NCI-H748 (cell line): ENCODE measurements around the gene COQ5.
"Not testable (repeated sequence)": the region's sequence is repeated elsewhere in the genome, so short reads cannot be mapped to it uniquely, and the experiment has no call there.

Experiments
- DNase-seq: peaks from one replicate; lab custom pipeline; 2025; ENCODE audit not compliant: unreplicated experiment; lab: John Stamatoyannopoulos, UW

Gene COQ5, protein sequence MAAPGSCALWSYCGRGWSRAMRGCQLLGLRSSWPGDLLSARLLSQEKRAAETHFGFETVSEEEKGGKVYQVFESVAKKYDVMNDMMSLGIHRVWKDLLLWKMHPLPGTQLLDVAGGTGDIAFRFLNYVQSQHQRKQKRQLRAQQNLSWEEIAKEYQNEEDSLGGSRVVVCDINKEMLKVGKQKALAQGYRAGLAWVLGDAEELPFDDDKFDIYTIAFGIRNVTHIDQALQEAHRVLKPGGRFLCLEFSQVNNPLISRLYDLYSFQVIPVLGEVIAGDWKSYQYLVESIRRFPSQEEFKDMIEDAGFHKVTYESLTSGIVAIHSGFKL

GRCh38 chr12:120528861-120529525, at the start of gene COQ5:
TSS of gene COQ5 (minus strand) at chr12:120529158. CDS start at chr12:120529141, 17 bp downstream.
- peak; percentile 91 for DNase-seq

- no peak for DNase-seq
Measured at GRCh38 chr12:120574106-120574505, 45.1 kb upstream of the COQ5 start.

DNA sequence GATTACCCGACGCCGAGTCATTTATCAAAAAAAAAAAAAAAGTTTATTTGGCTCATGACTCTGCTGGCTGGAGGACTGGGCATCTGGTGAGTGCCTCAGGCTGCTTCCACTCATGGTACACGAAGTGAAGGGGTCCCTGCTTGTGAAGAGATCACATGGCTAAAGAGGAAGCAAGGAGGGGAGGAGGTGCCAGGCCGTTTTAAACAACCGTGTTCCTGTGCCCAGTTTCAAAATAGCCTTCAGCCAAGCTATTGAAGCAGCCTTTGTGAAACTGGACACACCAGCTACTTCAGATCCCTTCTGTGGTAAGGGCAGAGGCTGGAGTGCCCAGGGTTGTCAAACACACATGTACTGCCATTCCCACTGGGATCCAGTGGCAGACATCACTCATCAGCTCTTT, 44.6 kb upstream of the COQ5 start:
- DNase-seq = no peak

DNA sequence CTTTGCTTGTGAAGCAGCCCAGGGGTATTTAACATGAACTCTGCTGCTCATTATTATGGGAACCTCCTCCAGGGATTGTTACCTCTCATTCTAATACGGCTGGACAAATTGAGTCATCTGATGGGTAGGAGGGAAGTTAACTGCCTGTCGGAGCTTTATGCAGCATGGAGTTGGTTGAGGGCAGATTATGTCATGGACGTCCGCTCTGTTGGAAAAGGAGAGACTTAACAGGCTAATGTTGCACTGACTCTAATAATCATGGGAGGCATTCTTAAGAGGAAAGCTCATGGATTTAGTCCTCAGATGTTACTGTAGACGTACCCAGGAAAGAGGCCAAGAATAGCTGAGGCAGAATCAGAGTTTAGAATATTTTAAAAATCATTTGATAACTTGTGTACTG, 42.3 kb upstream of the COQ5 start:
- no peak for DNase-seq

- no peak for DNase-seq
Measured at GRCh38 chr12:120563495-120563894, 34.5 kb upstream of the COQ5 start.

DNA sequence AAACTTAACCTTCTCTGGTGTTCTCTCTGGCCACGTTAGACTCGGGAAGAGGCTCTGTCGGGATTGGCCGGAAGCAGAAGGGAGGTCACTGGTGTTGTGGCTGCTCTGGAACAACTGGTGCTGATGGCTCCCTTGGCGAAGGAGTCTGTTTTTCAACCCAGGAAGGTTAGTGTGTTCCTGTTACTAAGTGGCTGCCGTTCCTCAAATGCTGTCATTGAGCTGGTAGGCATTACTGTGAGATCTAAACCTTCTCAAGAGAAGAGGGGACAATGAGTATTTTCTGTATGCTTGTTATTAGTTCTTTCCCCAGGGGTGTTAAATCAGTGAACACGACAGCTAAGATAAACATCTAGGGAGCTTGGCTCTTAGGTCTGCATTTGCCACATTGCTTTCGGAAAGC, 33.9 kb upstream of the COQ5 start:
- DNase-seq = no peak

- no peak for DNase-seq
Measured at GRCh38 chr12:120557589-120557988, 28.6 kb upstream of the COQ5 start.

GRCh38 chr12:120554678-120555077, 25.7 kb upstream of the COQ5 start:
- DNase-seq = no peak

DNA sequence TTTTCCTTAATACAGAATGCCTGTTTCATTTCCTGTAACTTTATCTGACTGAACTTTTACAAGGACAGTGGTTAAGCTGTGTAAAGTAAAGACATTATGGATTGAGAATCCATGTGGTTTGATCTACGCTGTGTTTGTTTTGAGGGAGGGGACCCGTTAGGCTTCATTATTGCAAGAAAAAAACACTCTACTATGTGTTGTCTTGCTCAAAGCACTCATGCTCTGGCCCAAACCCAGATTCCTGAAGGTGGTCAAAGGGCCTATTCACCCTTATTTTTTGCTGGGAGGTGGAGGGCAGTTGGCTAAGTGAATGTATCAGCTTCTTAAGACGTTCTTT, 17.1 kb upstream of the COQ5 start:
- peak; percentile 84 for DNase-seq

GRCh38 chr12:120544691-120545090, 15.7 kb upstream of the COQ5 start:
- no peak for DNase-seq

DNA sequence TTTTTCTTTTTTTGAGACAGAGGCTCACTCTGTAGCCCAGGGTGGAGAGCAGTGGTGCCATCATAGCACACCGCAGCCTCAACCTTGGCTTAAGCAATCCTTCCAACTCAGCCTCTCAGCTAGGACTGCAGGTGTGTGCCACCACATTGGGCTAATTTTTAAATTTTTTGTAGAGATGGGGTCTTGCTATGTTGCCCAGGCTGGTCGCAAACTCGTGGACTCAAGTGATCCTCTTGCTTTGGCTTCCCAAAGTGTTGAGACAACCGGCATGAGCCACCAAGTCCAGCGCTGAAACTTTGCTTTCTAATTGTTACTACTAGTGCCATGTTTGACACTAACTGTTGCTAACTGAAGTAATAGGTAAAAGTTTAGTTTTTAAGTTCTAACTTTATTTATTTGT, 13.2 kb upstream of the COQ5 start:
- DNase-seq = no peak

GRCh38 chr12:120540445-120540844, 11.5 kb upstream of the COQ5 start:
- no peak for DNase-seq

GRCh38 chr12:120539303-120539702, 10.3 kb upstream of the COQ5 start:
- DNase-seq = no peak

GRCh38 chr12:120538281-120539156, 9.6 kb upstream of the COQ5 start:
- DNase-seq = no peak

DNA sequence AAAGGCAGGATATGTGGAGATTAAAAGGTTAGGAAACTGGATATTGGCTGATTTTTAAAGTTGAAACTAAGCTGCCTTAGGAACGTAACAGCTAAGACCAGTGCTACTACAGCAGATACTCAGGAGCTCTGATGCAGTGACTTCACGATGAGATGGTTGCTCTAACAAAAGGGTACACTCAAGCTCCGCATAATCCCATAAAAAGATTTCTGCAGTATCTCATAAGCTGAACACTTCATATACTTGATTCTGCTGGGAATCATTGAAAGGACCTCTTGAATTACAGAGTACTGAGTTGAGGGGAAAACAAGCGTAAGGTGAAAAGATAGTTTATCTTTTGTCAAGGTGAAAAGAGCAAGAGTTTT, 8.9 kb upstream of the COQ5 start:
- DNase-seq = no peak

- no peak for DNase-seq
Measured at GRCh38 chr12:120536064-120536791, 7.3 kb upstream of the COQ5 start.

DNA sequence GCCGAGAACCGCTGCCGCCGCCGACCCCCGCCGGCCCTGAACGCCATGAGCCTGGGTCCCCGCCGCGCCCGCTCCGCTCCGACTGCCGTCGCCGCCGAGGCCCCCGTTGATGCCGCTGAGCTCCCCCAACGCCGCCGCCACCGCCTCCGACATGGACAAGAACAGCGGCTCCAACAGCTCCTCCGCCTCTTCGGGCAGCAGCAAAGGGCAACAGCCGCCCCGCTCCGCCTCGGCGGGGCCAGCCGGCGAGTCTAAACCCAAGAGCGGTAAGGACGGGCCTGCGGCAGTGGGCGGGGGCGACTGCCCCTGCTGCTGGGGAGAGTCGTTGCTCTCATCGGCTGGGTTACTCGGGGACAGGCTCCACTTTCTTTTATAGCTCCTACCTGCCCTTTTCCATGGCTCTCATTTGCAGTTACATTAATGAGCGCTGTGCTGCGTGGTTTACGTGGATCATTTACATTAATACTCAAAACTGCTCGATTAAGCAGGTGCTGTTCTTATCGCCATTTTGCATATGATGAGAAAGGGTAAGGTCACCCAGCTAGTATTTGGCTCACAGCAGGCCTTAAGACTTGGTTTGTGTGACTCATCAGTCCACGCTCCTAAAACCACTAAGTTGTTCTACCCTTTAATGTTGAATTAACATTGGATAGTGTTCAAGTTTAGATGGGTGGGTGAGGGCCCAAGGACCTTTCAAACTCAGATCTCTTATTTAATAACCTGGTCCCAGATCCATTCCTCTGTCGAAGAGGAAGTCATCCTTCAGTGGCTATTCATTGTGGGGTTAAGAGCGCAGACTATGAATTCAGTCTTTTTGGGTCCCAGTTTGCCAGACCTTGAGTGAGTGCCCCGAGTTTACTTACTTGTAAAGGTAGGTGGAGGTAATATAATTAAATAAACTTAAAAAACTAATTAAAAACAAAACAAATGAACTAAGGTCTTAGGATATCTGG, 6.0 kb upstream of the COQ5 start:
- DNase-seq = peak; percentile 48

GRCh38 chr12:120534203-120534702, 5.3 kb upstream of the COQ5 start, which contains the start of gene RNF10:
TSS of gene RNF10 (plus strand) at chr12:120534356. CDS start at chr12:120534812, 456 bp downstream.
- DNase-seq = peak; percentile 90

DNA sequence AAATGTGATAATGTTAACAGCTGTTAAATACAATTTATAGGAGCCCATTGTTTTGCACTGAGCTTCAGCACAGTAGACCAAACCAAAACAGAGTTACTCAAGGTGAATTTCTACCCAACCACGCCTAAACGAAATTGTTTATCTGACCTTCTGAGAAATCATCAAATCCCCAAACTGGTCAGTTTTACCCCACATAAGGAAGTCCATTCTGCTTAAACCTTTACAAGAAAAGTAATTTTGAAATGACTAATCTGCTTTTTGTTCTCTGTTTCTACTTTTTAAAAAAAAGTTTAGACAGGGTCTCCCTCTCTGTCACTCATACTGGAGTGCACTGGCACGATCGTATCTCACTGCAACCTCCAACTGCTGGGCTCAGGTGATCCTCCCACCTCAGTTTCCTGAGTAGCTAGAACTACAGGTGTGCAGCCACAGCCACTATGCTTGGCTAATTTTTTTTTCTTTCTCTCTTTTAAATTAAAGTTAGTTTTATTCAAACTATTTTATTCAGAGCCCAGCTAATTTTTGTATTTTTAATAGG, 3.8 kb upstream of the COQ5 start:
- DNase-seq = no peak

DNA sequence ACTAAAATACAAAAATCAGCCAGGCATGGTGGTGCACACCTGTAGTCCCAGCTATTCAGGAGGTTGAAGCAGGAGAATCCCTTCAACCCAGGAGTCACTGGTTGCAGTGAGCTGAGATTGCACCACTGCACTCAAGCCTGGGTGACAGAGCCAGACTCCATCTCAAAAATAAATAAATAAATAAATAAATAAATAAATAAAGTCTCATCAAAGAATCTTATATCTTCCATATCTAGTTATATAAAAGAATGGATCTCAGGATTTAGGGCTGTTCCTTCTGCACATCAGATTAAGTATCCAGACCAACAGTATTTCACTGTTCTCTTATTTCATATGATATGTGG, 1.4 kb upstream of the COQ5 start:
- not testable (repeated sequence) for DNase-seq
